ENCODE results near the gene PCSK5. TPM values are rescaled to one million over a fixed set of nuclear protein-coding genes. Genes with fewer than 3 reads are reported as not detected.

PCSK5 gene
- polyA plus RNA-seq, 3 donors, result 4.8 to 13.0 (median 7.1) TPM

- Histone ChIP-seq H3K27ac (ENCODE audit: low read depth in 1 of 2, low read length in 2 of 2) (no peak overlapping the region), H3K4me3 (replicated peaks in 1 of 3; ENCODE audit: low read depth in 2 of 3, low read length in 3 of 3) (no peak overlapping the region), H3K9me3 (replicated peaks in 1 of 2; ENCODE audit: control insufficient read depth in 1 of 2, insufficient read depth in 1 of 2, low read length in 2 of 2) (no peaks in the 10 kb centered on the region), H3K27me3 (ENCODE audit: control insufficient read depth in 2 of 2, insufficient read depth in 2 of 2, low read length in 2 of 2) (no peaks in the 10 kb centered on the region), H2AFZ (ENCODE audit: insufficient read depth, low read depth, low read length, poor library complexity, severe bottlenecking) (no peak overlapping the region), H3K9ac (ENCODE audit: insufficient read depth, low read length, poor library complexity, severe bottlenecking) (no peak overlapping the region), H3K4me2 (replicated peaks; ENCODE audit: extremely low read depth, low read length, poor library complexity, severe bottlenecking) (no peak overlapping the region), H3K79me2 (ENCODE audit: insufficient read depth, low read length) (no peaks in the 10 kb centered on the region), H3K36me3 (replicated peaks in 1 of 2; ENCODE audit: control insufficient read depth in 1 of 2, insufficient read depth in 2 of 2, low read length in 2 of 2) (peaks cover 0 to 62% of the 10 kb centered on the region in 2 donors), H4K20me1 (ENCODE audit: insufficient read depth, low read length) (peaks cover 3% of the 10 kb centered on the region), H3K4me1 (ENCODE audit: control insufficient read depth in 1 of 2, insufficient read depth in 2 of 2, low read length in 2 of 2) (no peaks in the 10 kb centered on the region)
- H3K9me3 Mint-ChIP-seq, result peaks cover 0 to 6% (median 0%) of the 10 kb centered on the region in 7 donors
- peak overlapping the region in 1 of 7 donors; percentile 25 for H3K27ac Mint-ChIP-seq
- H3K4me3 Mint-ChIP-seq, result no peak overlapping the region
- peaks cover 3% of the 10 kb centered on the region for H3K4me1 Mint-ChIP-seq
- no peak for DNase-seq
- no CpG with 5 or more reads among the region's 5 CpGs for WGBS (ENCODE audit: insufficient coverage)
- H3K27me3 Mint-ChIP-seq (ENCODE audit: low read depth in 3 of 3), result peaks cover 0 to 2% (median 0%) of the 10 kb centered on the region in 3 donors
- TF ChIP-seq, protein P1, sequence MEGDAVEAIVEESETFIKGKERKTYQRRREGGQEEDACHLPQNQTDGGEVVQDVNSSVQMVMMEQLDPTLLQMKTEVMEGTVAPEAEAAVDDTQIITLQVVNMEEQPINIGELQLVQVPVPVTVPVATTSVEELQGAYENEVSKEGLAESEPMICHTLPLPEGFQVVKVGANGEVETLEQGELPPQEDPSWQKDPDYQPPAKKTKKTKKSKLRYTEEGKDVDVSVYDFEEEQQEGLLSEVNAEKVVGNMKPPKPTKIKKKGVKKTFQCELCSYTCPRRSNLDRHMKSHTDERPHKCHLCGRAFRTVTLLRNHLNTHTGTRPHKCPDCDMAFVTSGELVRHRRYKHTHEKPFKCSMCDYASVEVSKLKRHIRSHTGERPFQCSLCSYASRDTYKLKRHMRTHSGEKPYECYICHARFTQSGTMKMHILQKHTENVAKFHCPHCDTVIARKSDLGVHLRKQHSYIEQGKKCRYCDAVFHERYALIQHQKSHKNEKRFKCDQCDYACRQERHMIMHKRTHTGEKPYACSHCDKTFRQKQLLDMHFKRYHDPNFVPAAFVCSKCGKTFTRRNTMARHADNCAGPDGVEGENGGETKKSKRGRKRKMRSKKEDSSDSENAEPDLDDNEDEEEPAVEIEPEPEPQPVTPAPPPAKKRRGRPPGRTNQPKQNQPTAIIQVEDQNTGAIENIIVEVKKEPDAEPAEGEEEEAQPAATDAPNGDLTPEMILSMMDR (IDR thresholded peaks at IDR 0.05), result no peak
- intact Hi-C loops (cut with micrococcal nuclease), result no loop called here
- H3K36me3 Mint-ChIP-seq, result peaks cover 52 to 56% of the 10 kb centered on the region in 2 donors
Observed at GRCh38 chr9:76027416-76027815, 136.9 kb downstream of the PCSK5 start.

DNA sequence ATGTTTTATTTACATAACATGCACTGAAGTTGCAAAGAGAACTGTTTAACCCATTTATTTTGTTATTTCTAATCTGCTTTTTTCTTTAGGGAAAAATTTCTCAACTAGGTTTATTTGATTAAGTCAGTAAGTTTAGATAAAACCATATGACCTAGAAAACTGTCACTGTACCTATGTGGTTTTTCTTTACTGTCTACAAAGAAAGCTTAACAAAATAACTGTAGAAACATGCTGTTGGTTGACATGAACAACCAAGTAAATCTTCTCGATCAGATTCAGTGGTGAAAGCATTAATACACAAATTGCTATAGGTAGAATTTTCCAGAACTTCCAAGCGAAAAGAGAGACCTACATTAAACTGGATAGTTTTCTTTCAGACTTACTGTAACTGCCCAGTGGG is 137.4 kb downstream of the PCSK5 start:
- no peak overlapping the region for H3K4me2 ChIP-seq (replicated peaks; ENCODE audit: extremely low read depth, low read length, poor library complexity, severe bottlenecking)
- Mint-ChIP-seq H3K4me1 (peaks cover 3% of the 10 kb centered on the region), H3K27me3 (ENCODE audit: low read depth in 3 of 3) (peaks cover 0 to 2% (median 0%) of the 10 kb centered on the region in 3 donors), H3K4me3 (no peak overlapping the region), H3K36me3 (peaks cover 52 to 56% of the 10 kb centered on the region in 2 donors), H3K9me3 (peaks cover 0 to 6% (median 0%) of the 10 kb centered on the region in 7 donors), H3K27ac (no peak overlapping the region)
- no peaks in the 10 kb centered on the region for H3K4me1 ChIP-seq (ENCODE audit: control insufficient read depth in 1 of 2, insufficient read depth in 2 of 2, low read length in 2 of 2)
- peaks cover 3% of the 10 kb centered on the region for H4K20me1 ChIP-seq (ENCODE audit: insufficient read depth, low read length)
- peaks cover 0 to 66% of the 10 kb centered on the region in 2 donors for H3K36me3 ChIP-seq (replicated peaks in 1 of 2; ENCODE audit: control insufficient read depth in 1 of 2, insufficient read depth in 2 of 2, low read length in 2 of 2)
- DNase-seq, result no peak
- TF ChIP-seq, protein P1 (IDR thresholded peaks at IDR 0.05), result no peak
- intact Hi-C loops (cut with micrococcal nuclease), result no loop called here
- H3K79me2 ChIP-seq (ENCODE audit: insufficient read depth, low read length), result no peaks in the 10 kb centered on the region
- no peak overlapping the region for H2AFZ ChIP-seq (ENCODE audit: insufficient read depth, low read depth, low read length, poor library complexity, severe bottlenecking)
- 100% methylated on average over 1 of the region's 2 CpGs for WGBS (ENCODE audit: insufficient coverage)
- H3K9me3 ChIP-seq (replicated peaks in 1 of 2; ENCODE audit: control insufficient read depth in 1 of 2, insufficient read depth in 1 of 2, low read length in 2 of 2), result no peaks in the 10 kb centered on the region
- H3K27me3 ChIP-seq (ENCODE audit: control insufficient read depth in 2 of 2, insufficient read depth in 2 of 2, low read length in 2 of 2), result no peaks in the 10 kb centered on the region
- no peak overlapping the region for H3K27ac ChIP-seq (ENCODE audit: low read depth in 1 of 2, low read length in 2 of 2)
- no peak overlapping the region for H3K4me3 ChIP-seq (replicated peaks in 1 of 3; ENCODE audit: low read depth in 2 of 3, low read length in 3 of 3)
- no peak overlapping the region for H3K9ac ChIP-seq (ENCODE audit: insufficient read depth, low read length, poor library complexity, severe bottlenecking)
